HepG2 (cell line): ENCODE results near the gene FSD2. TPM values are rescaled to one million over a fixed set of nuclear protein-coding genes. Genes with fewer than 3 reads are reported as not detected.
A peak's percentile ranks its signal among the peaks of the same experiment; 100 is the strongest.

Source experiments
- ATAC-seq: fragments of 200-7000 bp; cut with Tn5 transposase; 3 replicates; pipeline ENCODE4 v1.9.1; 2020; ENCODE audit warnings: mild to moderate bottlenecking, moderate library complexity
- BruUV-seq: library from RNA; stranded (reverse); fragments of 400-500 nt; replicated peaks from 2 replicates; lab custom pipeline; 2021; lab: Mats Ljungman, UMichigan
- CTCF ChIA-PET: fragments of 300-600 bp; formaldehyde crosslinking; extraction: SDS; loops from one replicate; lab custom pipeline; 2021; ENCODE audit warnings: low total read pairs, inconsistent platforms, low intra/inter-chr PET ratio; lab: Yijun Ruan, JAX
- POLR2A ChIA-PET: fragments of 350-600 bp; sonication (Branson Sonifier 250); formaldehyde crosslinking; loops from one replicate; lab custom pipeline; 2020; ENCODE audit warnings: antibody characterized with exemption, inconsistent platforms; lab: Yijun Ruan, JAX
- DNase-seq: peaks from one replicate; pipeline ENCODE4 v3.0.0-alpha.2; 2015; ENCODE audit warnings: low spot score
- FAIRE-seq: peaks from 3 replicates; lab custom pipeline; 2011; peaks lifted over from hg19 to GRCh38; lab: Jason Lieb, UNC
- H2AFZ ChIP-seq: one replicate; pipeline ENCODE4 v1.6.1; 2011; ENCODE audit warnings: low read length, inconsistent platforms
- H3K27ac ChIP-seq: fragments of 300-600 bp; 3 replicates; pipeline ENCODE4 v1.8.0; 2011; ENCODE audit warnings: mixed run types, mild to moderate bottlenecking, mixed read lengths, low read length, inconsistent platforms; ENCODE audit not compliant: insufficient read depth; ENCODE audit errors: extremely low read length
- H3K27me3 ChIP-seq, 2 experiments: fragments of 200-600 bp in 1 of 2; 2 replicates in 1 of 2; 3 replicates in 1 of 2; pipeline versions ENCODE4 v1.6.0 to v1.8.0; 2011; ENCODE audit warnings: low read length in 2 of 2, mild to moderate bottlenecking in 2 of 2, moderate library complexity in 2 of 2, inconsistent platforms in 1 of 2; ENCODE audit not compliant: insufficient read depth in 2 of 2, control insufficient read depth in 1 of 2
- H3K36me3 ChIP-seq, 2 experiments: fragments of 200-600 bp in 1 of 2; replicated peaks in 1 of 2; 2 replicates in 1 of 2; 3 replicates in 1 of 2; pipeline versions ENCODE4 v1.5.1 to v1.8.0; 2011; ENCODE audit warnings: low read length in 2 of 2, inconsistent platforms in 1 of 2; ENCODE audit not compliant: insufficient read depth in 2 of 2, control insufficient read depth in 1 of 2
- H3K4me1 ChIP-seq: 2 replicates; pipeline ENCODE4 v1.5.1; 2012; ENCODE audit warnings: low read length, inconsistent platforms; ENCODE audit not compliant: insufficient read depth
- H3K4me2 ChIP-seq: 2 replicates; pipeline ENCODE4 v1.6.0; 2011; ENCODE audit warnings: low read depth, low read length, inconsistent platforms
- H3K4me3 ChIP-seq, 3 experiments: fragments of 200-600 bp in 1 of 3; sonication (generic), shearing (Covaris generic) in 1 of 3; replicated peaks in 1 of 3; 2 replicates each; pipeline ENCODE4 v1.5.1; 2011 to 2016; ENCODE audit warnings: low read length in 3 of 3, inconsistent platforms in 2 of 3, low read depth in 2 of 3, mild to moderate bottlenecking in 2 of 3, control low read depth in 1 of 3, mixed read lengths in 1 of 3; ENCODE audit not compliant: insufficient read depth in 1 of 3
- H3K79me2 ChIP-seq: one replicate; pipeline ENCODE4 v1.6.1; 2011; ENCODE audit warnings: low read length, inconsistent platforms; ENCODE audit not compliant: insufficient read depth
- H3K9ac ChIP-seq: 2 replicates; pipeline ENCODE4 v1.6.0; 2011; ENCODE audit warnings: mild to moderate bottlenecking, low read depth, low read length, inconsistent platforms; ENCODE audit not compliant: insufficient read depth
- H3K9me3 ChIP-seq: 2 replicates; pipeline ENCODE4 v1.5.1; 2012; ENCODE audit warnings: mild to moderate bottlenecking, low read length
- H4K20me1 ChIP-seq: 2 replicates; pipeline ENCODE4 v1.6.0; 2011; ENCODE audit warnings: inconsistent platforms, mild to moderate bottlenecking, low read length, moderate library complexity; ENCODE audit not compliant: insufficient read depth
- DPF2 ChIP-seq: sonication (generic); formaldehyde crosslinking; IDR thresholded peaks from 2 replicates; pipeline ENCODE4 v1.4.0; 2020; ENCODE audit warnings: mild to moderate bottlenecking, low read depth, missing genetic modification reagents, borderline replicate concordance
- KLF12 ChIP-seq: sonication (generic); formaldehyde crosslinking; IDR thresholded peaks from 2 replicates; pipeline ENCODE4 v1.4.0; 2020; ENCODE audit warnings: missing genetic modification reagents, borderline replicate concordance
- MAFF ChIP-seq: IDR thresholded peaks from 2 replicates; pipeline ENCODE4 v1.6.1; 2011; ENCODE audit warnings: low read depth, low read length, improper control_type of control experiment
- MAFK ChIP-seq, 2 experiments: IDR thresholded peaks in 1 of 2; conservative IDR thresholded peaks in 1 of 2; 2 replicates each; pipeline ENCODE4 v1.6.1; 2011; ENCODE audit warnings: improper control_type of control experiment in 2 of 2, low read length in 2 of 2
- PHF8 ChIP-seq: sonication (generic); formaldehyde crosslinking; IDR thresholded peaks from 2 replicates; pipeline ENCODE4 v1.5.0; 2020; ENCODE audit warnings: missing genetic modification reagents
- PLRG1 ChIP-seq: fragments of 450-650 bp; conservative IDR thresholded peaks from 2 replicates; pipeline ENCODE4 v1.6.1; 2016
- ZFYVE20 ChIP-seq: sonication (generic); formaldehyde crosslinking; IDR thresholded peaks from 2 replicates; pipeline ENCODE4 v1.8.0; 2023; ENCODE audit warnings: low read depth, mild to moderate bottlenecking, moderate library complexity, missing genetic modification reagents, borderline replicate concordance
- ZNF121 ChIP-seq: sonication (generic); formaldehyde crosslinking; IDR thresholded peaks from 2 replicates; pipeline ENCODE4 v1.5.0; 2020; ENCODE audit warnings: mild to moderate bottlenecking, missing genetic modification reagents
- ZNF350 ChIP-seq: sonication (generic); formaldehyde crosslinking; IDR thresholded peaks from 2 replicates; pipeline ENCODE4 v1.4.0; 2020; ENCODE audit warnings: mild to moderate bottlenecking, low read depth, missing genetic modification reagents, borderline replicate concordance
- ZSCAN22 ChIP-seq: sonication (generic); formaldehyde crosslinking; IDR thresholded peaks from 2 replicates; pipeline ENCODE4 v1.4.0; 2020; ENCODE audit warnings: mild to moderate bottlenecking, missing genetic modification reagents
- WGBS: methylation state at CpG from one replicate; pipeline ENCODE4 v1.1.6; 2017; ENCODE audit warnings: low lambda C conversion rate; 5-methylcytosine and 5-hydroxymethylcytosine counted together
- in situ Hi-C: cut with HindIII; loops from 2 replicates; pipeline ENCODE4 v1.10.0; 2017; ENCODE audit warnings: low pct_unique_long_range_greater_than_20kb; ENCODE audit not compliant: extremely low pct_ligation_motif_present
- intact Hi-C: fragments of 100-400 bp; cut with micrococcal nuclease; formaldehyde crosslinking; loops from one replicate; pipeline ENCODE4 v1.10.0; 2022; ENCODE audit not compliant: unreplicated experiment
- polyA plus RNA-seq, 8 experiments: library from polyadenylated mRNA; depleted of rRNA in 3 of 8; stranded (reverse) in 7 of 8; unstranded in 1 of 8; fragments of >200 nt; fragmentation: Illumina TruSeq in 4 of 8; extraction: Trizol in 4 of 8; gene quantifications; 2 replicates each; pipeline versions ENCODE4 v1.2.1 to v1.2.3, GENCODE V29; 2011 to 2016; ENCODE audit warnings: low read depth in 4 of 8, missing spikeins in 1 of 8, mixed read lengths in 1 of 8; ENCODE audit not compliant: insufficient read depth in 1 of 8
- total RNA-seq, 5 experiments: library from RNA; depleted of rRNA; stranded (reverse); fragments of >200 nt; fragmentation: Illumina TruSeq; extraction: Trizol; gene quantifications; 2 replicates each; pipeline ENCODE4 v1.2.3, GENCODE V29; 2016; ENCODE audit warnings: low read depth in 1 of 5
- TF ChIP-seq, protein P1 (sequence below): sonication (generic); formaldehyde crosslinking; IDR thresholded peaks from 2 replicates; pipeline ENCODE4 v1.4.0; 2020; ENCODE audit warnings: missing genetic modification reagents, mild to moderate bottlenecking, borderline replicate concordance
- TF ChIP-seq, protein P2 (sequence below): sonication (generic); formaldehyde crosslinking; IDR thresholded peaks from 2 replicates; pipeline ENCODE4 v1.5.1; 2020; ENCODE audit warnings: missing genetic modification reagents, mild to moderate bottlenecking, borderline replicate concordance

The FSD2 gene
- total and polyA plus RNA-seq, 2 of the 13 experiments (the other 11 are each of a cell fraction or from before 2014, with no cell fraction given) = not detected

DNA sequence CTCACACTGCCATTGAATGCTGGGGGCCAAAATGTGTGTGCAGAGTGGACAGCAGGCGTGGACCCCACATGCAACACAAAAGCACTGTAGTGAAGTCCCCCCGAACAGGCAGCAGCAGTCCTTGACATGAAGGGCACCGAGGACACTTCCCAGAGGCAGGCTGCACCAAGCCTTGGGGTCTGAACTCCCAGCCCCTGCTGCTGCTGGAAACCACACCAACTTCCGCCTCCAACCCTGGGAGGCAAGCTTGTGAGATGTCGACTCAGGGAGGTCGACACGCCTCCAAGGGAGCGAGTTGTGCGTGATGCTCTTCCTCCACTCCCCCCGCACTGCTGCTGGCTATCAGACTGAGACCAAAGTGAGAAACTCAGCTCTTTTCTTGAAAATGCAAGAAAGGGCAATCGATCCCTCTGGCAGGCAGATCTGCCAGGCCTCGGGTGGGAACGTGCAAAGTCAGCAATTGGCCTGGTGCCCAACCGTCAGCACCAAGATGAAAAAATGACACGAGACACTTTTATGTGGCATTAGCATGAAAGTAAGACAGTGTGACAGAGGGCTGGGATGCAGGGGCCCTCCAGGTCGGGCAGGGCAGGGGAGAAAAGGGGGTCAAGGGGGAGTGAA, 47.2 kb upstream of the FSD2 start:
- FAIRE-seq = no peak
- Histone ChIP-seq H3K9ac (no peak overlapping the region), H3K4me2 (no peak overlapping the region), H3K4me1 (peaks cover 42% of the 10 kb centered on the region), H3K79me2 (no peaks in the 10 kb centered on the region), H4K20me1 (no peaks in the 10 kb centered on the region), H3K4me3 (no peak overlapping the region), H3K27ac (no peak overlapping the region), H3K27me3 (no peaks in the 10 kb centered on the region; a peak in 1 of 5 replicates), H3K9me3 (no peaks in the 10 kb centered on the region), H3K36me3 (no peaks in the 10 kb centered on the region), H2AFZ (no peak overlapping the region)
- POLR2A ChIA-PET = no interaction called here
- CTCF ChIA-PET = no interaction called here
- DNase-seq = no peak
- no TSS peak for BruUV-seq
- no peak for TF ChIP-seq PLRG1
- TF ChIP-seq MAFK (conservative IDR thresholded peaks at IDR 0.05 in 1 of 2, IDR thresholded peaks at IDR 0.05 in 1 of 2; ENCODE audit: low read length in 2 of 2) = peak; percentile 66 to 78; a peak in 3 of 4 replicates
- TF ChIP-seq ZSCAN22 (CRISPR knock-in tag) = no peak
- TF ChIP-seq MAFF = peak; percentile 68
- in situ Hi-C loops = loop anchor here (10.0 kb wide), 1 partner anchor 132 kb away; the partner anchor contains the start of gene RAMAC
- no peak for ATAC-seq
- 72% methylated on average over 16 of the region's 16 CpGs for WGBS
- intact Hi-C loops = no loop called here

DNA sequence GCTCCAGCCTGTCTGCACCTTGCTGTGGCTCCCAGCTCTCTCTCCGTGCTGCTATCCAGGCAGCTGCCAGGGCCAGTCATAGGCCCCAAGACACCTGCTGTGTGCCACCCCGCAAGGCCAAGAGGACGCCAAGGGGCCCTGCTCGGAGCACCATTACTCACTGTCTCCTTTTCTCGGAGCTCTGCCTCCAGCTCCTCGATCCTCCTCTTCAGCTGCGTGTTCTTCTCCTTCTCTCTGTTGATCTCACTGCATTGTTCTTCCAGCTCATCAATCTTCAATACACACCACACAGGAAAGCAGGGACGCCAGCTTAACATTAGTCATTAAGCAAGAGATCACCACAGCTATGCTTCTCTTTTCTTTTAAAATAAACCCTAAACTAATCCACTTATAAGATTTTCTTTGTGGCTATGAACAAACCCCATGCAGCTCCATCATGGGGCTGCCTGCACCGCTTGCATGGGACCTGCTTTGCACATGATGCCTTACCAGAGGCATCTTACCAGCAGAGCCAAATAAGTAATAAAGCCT, 46.2 kb upstream of the FSD2 start:
- Histone ChIP-seq H4K20me1 (no peaks in the 10 kb centered on the region), H3K4me1 (peaks cover 37% of the 10 kb centered on the region), H3K9ac (no peak overlapping the region), H3K36me3 (no peaks in the 10 kb centered on the region), H3K9me3 (no peaks in the 10 kb centered on the region), H3K4me3 (no peak overlapping the region), H3K4me2 (no peak overlapping the region), H3K79me2 (no peaks in the 10 kb centered on the region), H2AFZ (no peak overlapping the region), H3K27me3 (no peaks in the 10 kb centered on the region; a peak in 1 of 5 replicates), H3K27ac (no peak overlapping the region)
- POLR2A ChIA-PET = interaction anchor here (1.0 kb wide), 1 partner anchor 134 kb away, joined by 3 read pairs; the partner anchor contains the start of gene RAMAC
- BruUV-seq = no TSS peak
- FAIRE-seq = no peak
- intact Hi-C loops = no loop called here
- no peak for DNase-seq
- CTCF ChIA-PET = no interaction called here
- in situ Hi-C loops = loop anchor here (10.0 kb wide), 1 partner anchor 133 kb away; the partner anchor contains the start of gene RAMAC
- ATAC-seq = no peak
- 75% methylated on average over 9 of the region's 9 CpGs for WGBS
- TF ChIP-seq ZFYVE20 (CRISPR knock-in tag) (no peak), KLF12 (CRISPR knock-in tag) (no peak), PHF8 (no peak), ZNF121 (CRISPR knock-in tag) (no peak), ZNF350 (CRISPR knock-in tag) (no peak), DPF2 (no peak)
- TF ChIP-seq, protein P1, sequence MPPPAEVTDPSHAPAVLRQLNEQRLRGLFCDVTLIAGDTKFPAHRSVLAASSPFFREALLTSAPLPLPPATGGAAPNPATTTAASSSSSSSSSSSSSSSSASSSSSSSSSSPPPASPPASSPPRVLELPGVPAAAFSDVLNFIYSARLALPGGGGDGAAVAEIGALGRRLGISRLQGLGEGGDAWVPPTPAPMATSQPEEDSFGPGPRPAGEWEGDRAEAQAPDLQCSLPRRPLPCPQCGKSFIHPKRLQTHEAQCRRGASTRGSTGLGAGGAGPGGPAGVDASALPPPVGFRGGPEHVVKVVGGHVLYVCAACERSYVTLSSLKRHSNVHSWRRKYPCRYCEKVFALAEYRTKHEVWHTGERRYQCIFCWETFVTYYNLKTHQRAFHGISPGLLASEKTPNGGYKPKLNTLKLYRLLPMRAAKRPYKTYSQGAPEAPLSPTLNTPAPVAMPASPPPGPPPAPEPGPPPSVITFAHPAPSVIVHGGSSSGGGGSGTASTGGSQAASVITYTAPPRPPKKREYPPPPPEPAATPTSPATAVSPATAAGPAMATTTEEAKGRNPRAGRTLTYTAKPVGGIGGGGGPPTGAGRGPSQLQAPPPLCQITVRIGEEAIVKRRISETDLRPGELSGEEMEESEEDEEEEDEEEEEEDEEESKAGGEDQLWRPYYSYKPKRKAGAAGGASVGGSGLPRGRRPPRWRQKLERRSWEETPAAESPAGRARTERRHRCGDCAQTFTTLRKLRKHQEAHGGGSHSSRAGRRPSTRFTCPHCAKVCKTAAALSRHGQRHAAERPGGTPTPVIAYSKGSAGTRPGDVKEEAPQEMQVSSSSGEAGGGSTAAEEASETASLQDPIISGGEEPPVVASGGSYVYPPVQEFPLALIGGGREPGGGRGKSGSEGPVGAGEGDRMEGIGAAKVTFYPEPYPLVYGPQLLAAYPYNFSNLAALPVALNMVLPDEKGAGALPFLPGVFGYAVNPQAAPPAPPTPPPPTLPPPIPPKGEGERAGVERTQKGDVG (CRISPR knock-in tag) = no peak
- TF ChIP-seq, protein P2, sequence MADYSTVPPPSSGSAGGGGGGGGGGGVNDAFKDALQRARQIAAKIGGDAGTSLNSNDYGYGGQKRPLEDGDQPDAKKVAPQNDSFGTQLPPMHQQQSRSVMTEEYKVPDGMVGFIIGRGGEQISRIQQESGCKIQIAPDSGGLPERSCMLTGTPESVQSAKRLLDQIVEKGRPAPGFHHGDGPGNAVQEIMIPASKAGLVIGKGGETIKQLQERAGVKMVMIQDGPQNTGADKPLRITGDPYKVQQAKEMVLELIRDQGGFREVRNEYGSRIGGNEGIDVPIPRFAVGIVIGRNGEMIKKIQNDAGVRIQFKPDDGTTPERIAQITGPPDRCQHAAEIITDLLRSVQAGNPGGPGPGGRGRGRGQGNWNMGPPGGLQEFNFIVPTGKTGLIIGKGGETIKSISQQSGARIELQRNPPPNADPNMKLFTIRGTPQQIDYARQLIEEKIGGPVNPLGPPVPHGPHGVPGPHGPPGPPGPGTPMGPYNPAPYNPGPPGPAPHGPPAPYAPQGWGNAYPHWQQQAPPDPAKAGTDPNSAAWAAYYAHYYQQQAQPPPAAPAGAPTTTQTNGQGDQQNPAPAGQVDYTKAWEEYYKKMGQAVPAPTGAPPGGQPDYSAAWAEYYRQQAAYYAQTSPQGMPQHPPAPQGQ (CRISPR knock-in tag) = no peak
